Spleen (tissue), 11 donors: ENCODE data around the gene NANOS3. TPM values are rescaled to one million over a fixed set of nuclear protein-coding genes. Genes with fewer than 3 reads are reported as not detected.

ENCODE experiments used
- DNase-seq: peaks from one replicate; pipeline ENCODE4 v3.0.0-alpha.2; 2020
- H3K27ac ChIP-seq, 8 donors: fragments of 200-600 bp; sonication (generic) in 7 of 8; 1 replicate in 4 of 8; 2 replicates in 4 of 8; pipeline versions ENCODE4 v1.5.0 to v1.8.0; 2016 to 2021; ENCODE audit warnings: inconsistent platforms in 4 of 8, mild to moderate bottlenecking in 4 of 8, moderate library complexity in 1 of 8
- H3K27me3 ChIP-seq, 7 donors: fragments of 200-600 bp; sonication (generic) in 6 of 7; replicated peaks in 1 of 7; 1 replicate in 4 of 7; 2 replicates in 3 of 7; pipeline versions ENCODE4 v1.5.0 to v1.8.0; 2016 to 2021; ENCODE audit warnings: inconsistent platforms in 3 of 7, mild to moderate bottlenecking in 1 of 7
- H3K36me3 ChIP-seq, 6 donors: fragments of 200-600 bp; sonication (generic) in 5 of 6; 1 replicate in 4 of 6; 2 replicates in 2 of 6; pipeline versions ENCODE4 v1.5.0 to v1.8.0; 2016 to 2021; ENCODE audit warnings: inconsistent platforms in 2 of 6
- H3K4me1 ChIP-seq, 6 donors: fragments of 200-600 bp; sonication (generic) in 5 of 6; 1 replicate in 3 of 6; 2 replicates in 3 of 6; pipeline versions ENCODE4 v1.5.0 to v1.8.0; 2016 to 2021; ENCODE audit warnings: inconsistent platforms in 3 of 6
- H3K4me3 ChIP-seq, 8 donors: fragments of 200-600 bp; sonication (generic) in 7 of 8; 1 replicate in 4 of 8; 2 replicates in 4 of 8; pipeline versions ENCODE4 v1.5.0 to v1.8.0; 2016 to 2021; ENCODE audit warnings: inconsistent platforms in 4 of 8, mild to moderate bottlenecking in 4 of 8, moderate library complexity in 2 of 8
- H3K9me3 ChIP-seq, 8 donors: fragments of 200-600 bp; sonication (generic) in 7 of 8; 1 replicate in 4 of 8; 2 replicates in 4 of 8; pipeline versions ENCODE4 v1.5.0 to v1.8.0; 2016 to 2021; ENCODE audit warnings: inconsistent platforms in 4 of 8
- CTCF ChIP-seq, 11 experiments: fragments of 200-600 bp in 7 of 11; fragments of 450-650 bp in 4 of 11; sonication (generic) in 4 of 11; IDR thresholded peaks in 8 of 11; conservative IDR thresholded peaks in 3 of 11; 1 replicate in 7 of 11; 2 replicates in 4 of 11; pipeline versions ENCODE4 v1.4.0 to v1.8.0; 2016 to 2021; ENCODE audit warnings: antibody characterized with exemption in 11 of 11, inconsistent platforms in 4 of 11, mild to moderate bottlenecking in 1 of 11
- POLR2A ChIP-seq, 3 donors: fragments of 450-650 bp; IDR thresholded peaks; one replicate each; pipeline ENCODE4 v1.5.1; 2017; ENCODE audit warnings: antibody characterized with exemption in 3 of 3, mild to moderate bottlenecking in 1 of 3
- POLR2AphosphoS5 ChIP-seq, 3 donors: sonication (generic); formaldehyde crosslinking; IDR thresholded peaks; one replicate each; pipeline ENCODE4 v1.5.1; 2017; ENCODE audit warnings: antibody characterized with exemption in 3 of 3
- WGBS, 5 donors: extraction: QIAGEN DNeasy Blood & Tissue Kit in 3 of 5; methylation state at CpG; one replicate each; pipeline versions ENCODE4 v1.1.5 to v1.1.7; 2013 to 2018; 5-methylcytosine and 5-hydroxymethylcytosine counted together
- intact Hi-C: fragments of 100-400 bp; cut with DNase I; formaldehyde crosslinking; loops from one replicate; pipeline ENCODE4 v1.15.0; 2023; ENCODE audit warnings: low total_unique reads
- polyA plus RNA-seq, 3 donors: library from polyadenylated mRNA; stranded (reverse); fragments of 200-250 nt; gene quantifications; one replicate each; pipeline ENCODE4 v1.2.1, GENCODE V29; 2013
- total RNA-seq, 7 donors: library from RNA; depleted of rRNA in 3 of 7; stranded (reverse); fragments of >200 nt in 3 of 7; fragmentation: NEBNext Ultra II Directional in 4 of 7; extraction: Animal tissue kit (Norgen Biotek cat#: 25700) in 4 of 7; gene quantifications; one replicate each; pipeline versions ENCODE4 v1.1.0 to v1.2.1, GENCODE V29; 2016 to 2021
- donor health status: healthy with polysubstance abuse.
- donor health status: DM: no; HTN: no; CAD: no; lungs with moderate emphysema.
- donor health status: DM: no; HTN: no; CAD: no.
- donor health status: Bipolar disorder and iron deficiency.
- donor health status: healthy.
- donor health status: DM: no; HTN: no; CAD: no.
- donor health status: DM: yes; HTN: yes; CAD: no.

NANOS3 gene
- total and polyA plus RNA-seq, 10 donors: 0.42 to 0.99 (median 0.52) TPM; not detected in 7

- peaks cover 0 to 78% (median 30%) of the 10 kb centered on the region in 6 donors for H3K36me3 ChIP-seq
- TF ChIP-seq POLR2AphosphoS5 (IDR thresholded peaks at IDR 0.05) (no peak), CTCF (IDR thresholded peaks at IDR 0.05 in 8 of 11, conservative IDR thresholded peaks at IDR 0.05 in 3 of 11) (no peak), POLR2A (IDR thresholded peaks at IDR 0.05) (no peak)
- 82 to 88% (median 86%) methylated on average over 21 to 22 of the region's 22 CpGs for WGBS, 5 donors
- peak overlapping the region in 2 of 8 donors; percentile 98 to 100 for H3K27ac ChIP-seq
- peaks cover 24 to 46% (median 42%) of the 10 kb centered on the region in 6 donors for H3K4me1 ChIP-seq
- no peak overlapping the region for H3K4me3 ChIP-seq
- H3K27me3 ChIP-seq: no peaks in the 10 kb centered on the region
- no peaks in the 10 kb centered on the region for H3K9me3 ChIP-seq
- no peak for DNase-seq
- intact Hi-C loops: no loop called here
These were observed 45.1 kb upstream of the NANOS3 start for GRCh38 chr19:13831537-13832467.

- DNase-seq: peak; percentile 95
- intact Hi-C loops: no loop called here
- no peaks in the 10 kb centered on the region for H3K9me3 ChIP-seq
- peak overlapping the region; percentile 17 to 100 (median 98) for H3K27ac ChIP-seq
- no peaks in the 10 kb centered on the region for H3K27me3 ChIP-seq
- peak overlapping the region; percentile 17 to 66 (median 31) for H3K4me3 ChIP-seq
- H3K36me3 ChIP-seq: peaks cover 0 to 73% (median 28%) of the 10 kb centered on the region in 6 donors
- TF ChIP-seq POLR2AphosphoS5 (IDR thresholded peaks at IDR 0.05) (peak; percentile 85 to 93 (median 87)), CTCF (IDR thresholded peaks at IDR 0.05 in 8 of 11, conservative IDR thresholded peaks at IDR 0.05 in 3 of 11) (peak; percentile 17 to 73 (median 47)), POLR2A (IDR thresholded peaks at IDR 0.05) (no peak)
- 4 to 10% (median 5%) methylated on average over 48 to 59 of the region's 59 CpGs for WGBS, 5 donors
- H3K4me1 ChIP-seq: peaks cover 41 to 64% (median 59%) of the 10 kb centered on the region in 6 donors
These were observed 43.3 kb upstream of the NANOS3 start for GRCh38 chr19:13833330-13834243.

GRCh38 chr19:13834244-13835069 lies 42.5 kb upstream of the NANOS3 start:
- intact Hi-C loops: no loop called here
- peaks cover 48 to 72% (median 68%) of the 10 kb centered on the region in 6 donors for H3K4me1 ChIP-seq
- no peaks in the 10 kb centered on the region for H3K9me3 ChIP-seq
- H3K36me3 ChIP-seq: peaks cover 0 to 66% (median 28%) of the 10 kb centered on the region in 6 donors
- peak in 1 of 3 donors; percentile 43 for TF ChIP-seq POLR2AphosphoS5 (IDR thresholded peaks at IDR 0.05)
- TF ChIP-seq CTCF (IDR thresholded peaks at IDR 0.05 in 8 of 11, conservative IDR thresholded peaks at IDR 0.05 in 3 of 11): no peak
- TF ChIP-seq POLR2A (IDR thresholded peaks at IDR 0.05): no peak
- WGBS, 5 donors: 70 to 87% (median 74%) methylated on average over 13 to 14 of the region's 14 CpGs
- peak overlapping the region; percentile 17 to 100 (median 98) for H3K27ac ChIP-seq
- H3K27me3 ChIP-seq: no peaks in the 10 kb centered on the region
- DNase-seq: no peak
- peak overlapping the region in 3 of 8 donors; percentile 30 to 94 (median 40) for H3K4me3 ChIP-seq
